Upper lobe of left lung (tissue), 6 donors: ENCODE data around the gene MAP10. TPM values are rescaled to one million over a fixed set of nuclear protein-coding genes. Genes with fewer than 3 reads are reported as not detected.

Source experiments
- ATAC-seq, 2 donors: fragments of 200-7000 bp; cut with Tn5 transposase; one replicate each; pipeline ENCODE4 v1.9.1; 2022; ENCODE audit warnings: mild to moderate bottlenecking in 2 of 2, moderate library complexity in 2 of 2; ENCODE audit not compliant: low FRiP score in 2 of 2
- DNase-seq, 2 donors: peaks; one replicate each; pipeline ENCODE4 v3.0.0-alpha.2; 2019 to 2020
- H3K27ac ChIP-seq, 4 donors: fragments of 200-600 bp; sonication (generic); one replicate each; pipeline ENCODE4 v1.5.1; 2016 to 2019
- H3K27me3 ChIP-seq, 4 donors: fragments of 200-600 bp; sonication (generic); one replicate each; pipeline ENCODE4 v1.5.1; 2017 to 2019
- H3K36me3 ChIP-seq, 4 donors: fragments of 200-600 bp; sonication (generic); one replicate each; pipeline ENCODE4 v1.5.1; 2016 to 2019
- H3K4me1 ChIP-seq, 4 donors: fragments of 200-600 bp; sonication (generic); one replicate each; pipeline ENCODE4 v1.5.1; 2018 to 2019
- H3K4me3 ChIP-seq, 4 donors: fragments of 200-600 bp; sonication (generic); one replicate each; pipeline ENCODE4 v1.5.1; 2017 to 2019; ENCODE audit warnings: mild to moderate bottlenecking in 2 of 4, moderate library complexity in 1 of 4
- H3K9me3 ChIP-seq, 4 donors: fragments of 200-600 bp; sonication (generic); one replicate each; pipeline ENCODE4 v1.5.1; 2018 to 2019
- CTCF ChIP-seq, 6 experiments: fragments of 450-650 bp in 4 of 6; fragments of 200-600 bp in 2 of 6; sonication (generic) in 2 of 6; IDR thresholded peaks; one replicate each; pipeline ENCODE4 v1.5.1; 2016 to 2019; ENCODE audit warnings: antibody characterized with exemption in 6 of 6
- EP300 ChIP-seq, 4 donors: sonication (generic); formaldehyde crosslinking; IDR thresholded peaks; one replicate each; pipeline ENCODE4 v1.5.1; 2017; ENCODE audit warnings: antibody characterized with exemption in 4 of 4, control low read depth in 2 of 4
- POLR2A ChIP-seq, 4 donors: fragments of 450-650 bp; IDR thresholded peaks; one replicate each; pipeline ENCODE4 v1.5.1; 2016 to 2017; ENCODE audit warnings: antibody characterized with exemption in 4 of 4, mild to moderate bottlenecking in 2 of 4
- POLR2AphosphoS5 ChIP-seq, 2 donors: sonication (generic); formaldehyde crosslinking; IDR thresholded peaks; one replicate each; pipeline ENCODE4 v1.5.1; 2017; ENCODE audit warnings: antibody characterized with exemption in 2 of 2
- WGBS, 2 donors: methylation state at CpG; one replicate each; pipeline ENCODE4 v1.1.5; 2017 to 2018; 5-methylcytosine and 5-hydroxymethylcytosine counted together
- total RNA-seq, 6 donors: library from RNA; depleted of rRNA in 4 of 6; stranded (reverse); fragments of >200 nt in 4 of 6; gene quantifications; one replicate each; pipeline versions ENCODE4 v1.1.0 to v1.2.1, GENCODE V29; 2016 to 2021
- donor health status: DM: no; HTN: no; CAD: no; lungs with moderate emphysema.
- donor health status: DM: no; HTN: yes; CAD: no; lungs with severe emphysema.

Gene MAP10
- total RNA-seq, 6 donors from 2014 or later = 0.78 to 4.2 (median 1.9) TPM

GRCh38 chr1:232822530-232822929 lies 17.3 kb downstream of the MAP10 start:
- DNase-seq (no peak), ATAC-seq (peak in 1 of 2 donors; percentile 78)
- 69 to 79% methylated on average over 2 of the region's 2 CpGs for WGBS, 2 donors
- no peak overlapping the region for H3K27ac ChIP-seq
- no peak for TF ChIP-seq POLR2A (IDR thresholded peaks at IDR 0.05)
- no peak for TF ChIP-seq POLR2AphosphoS5 (IDR thresholded peaks at IDR 0.05)
- no peak for TF ChIP-seq CTCF (IDR thresholded peaks at IDR 0.05)
- H3K9me3 ChIP-seq = no peaks in the 10 kb centered on the region
- H3K4me1 ChIP-seq = no peaks in the 10 kb centered on the region
- H3K36me3 ChIP-seq = no peaks in the 10 kb centered on the region
- no peak overlapping the region for H3K4me3 ChIP-seq
- no peaks in the 10 kb centered on the region for H3K27me3 ChIP-seq

- no peaks in the 10 kb centered on the region for H3K9me3 ChIP-seq
- WGBS, 2 donors = 88 to 95% methylated on average over 1 of the region's 1 CpG
- no peaks in the 10 kb centered on the region for H3K4me1 ChIP-seq
- H3K27ac ChIP-seq = no peak overlapping the region
- TF ChIP-seq POLR2A (IDR thresholded peaks at IDR 0.05) = no peak
- TF ChIP-seq POLR2AphosphoS5 (IDR thresholded peaks at IDR 0.05) = no peak
- no peak for TF ChIP-seq CTCF (IDR thresholded peaks at IDR 0.05)
- no peak for TF ChIP-seq EP300 (IDR thresholded peaks at IDR 0.05)
- H3K36me3 ChIP-seq = no peaks in the 10 kb centered on the region
- no peaks in the 10 kb centered on the region for H3K27me3 ChIP-seq
- DNase-seq (no peak), ATAC-seq (no peak)
- H3K4me3 ChIP-seq = no peak overlapping the region
Observed at GRCh38 chr1:232826318-232826717, 21.1 kb downstream of the MAP10 start.

GRCh38 chr1:232830661-232831060 lies 25.4 kb downstream of the MAP10 start:
- H3K36me3 ChIP-seq = no peaks in the 10 kb centered on the region
- no peak for ATAC-seq

GRCh38 chr1:232831895-232832294 lies 26.7 kb downstream of the MAP10 start:
- Histone ChIP-seq H3K27ac (no peak overlapping the region), H3K27me3 (no peaks in the 10 kb centered on the region), H3K4me3 (no peak overlapping the region), H3K4me1 (no peaks in the 10 kb centered on the region), H3K9me3 (no peaks in the 10 kb centered on the region), H3K36me3 (no peaks in the 10 kb centered on the region)
- 80 to 89% methylated on average over 2 of the region's 2 CpGs for WGBS, 2 donors
- no peak for TF ChIP-seq CTCF (IDR thresholded peaks at IDR 0.05)
- TF ChIP-seq POLR2AphosphoS5 (IDR thresholded peaks at IDR 0.05) = no peak
- TF ChIP-seq EP300 (IDR thresholded peaks at IDR 0.05) = no peak
- no peak for TF ChIP-seq POLR2A (IDR thresholded peaks at IDR 0.05)
- ATAC-seq (no peak), DNase-seq (no peak)

More at GRCh38 chr1:232830661-232831060, 25.4 kb downstream of the MAP10 start:
- Histone ChIP-seq H3K9me3 (no peaks in the 10 kb centered on the region), H3K4me1 (no peaks in the 10 kb centered on the region), H3K27me3 (no peaks in the 10 kb centered on the region), H3K4me3 (no peak overlapping the region), H3K27ac (no peak overlapping the region)
- 91 to 92% methylated on average over 2 of the region's 2 CpGs for WGBS, 2 donors
- TF ChIP-seq POLR2AphosphoS5 (IDR thresholded peaks at IDR 0.05) = no peak
- no peak for TF ChIP-seq POLR2A (IDR thresholded peaks at IDR 0.05)
- TF ChIP-seq EP300 (IDR thresholded peaks at IDR 0.05) = no peak
- no peak for TF ChIP-seq CTCF (IDR thresholded peaks at IDR 0.05)
- DNase-seq = no peak

- Histone ChIP-seq H3K27ac (no peak overlapping the region), H3K4me3 (no peak overlapping the region), H3K9me3 (no peaks in the 10 kb centered on the region), H3K4me1 (no peaks in the 10 kb centered on the region), H3K27me3 (no peaks in the 10 kb centered on the region), H3K36me3 (no peaks in the 10 kb centered on the region)
- ATAC-seq = no peak
- no peak for DNase-seq
- TF ChIP-seq EP300 (IDR thresholded peaks at IDR 0.05) = no peak
- TF ChIP-seq CTCF (IDR thresholded peaks at IDR 0.05) = no peak
- TF ChIP-seq POLR2AphosphoS5 (IDR thresholded peaks at IDR 0.05) = no peak
- no peak for TF ChIP-seq POLR2A (IDR thresholded peaks at IDR 0.05)
- WGBS, 2 donors = 39 to 44% methylated on average over 3 of the region's 3 CpGs
Observed at GRCh38 chr1:232834066-232834465, 28.9 kb downstream of the MAP10 start.
